ENCODE data around the gene AQR. TPM values are rescaled to one million over a fixed set of nuclear protein-coding genes. Genes with fewer than 3 reads are reported as not detected.

Gene AQR
- total and polyA plus RNA-seq, 2 of the 8 experiments (the other 6 are each of a cell fraction or from before 2014, with no cell fraction given) = 34.5 to 57.6 TPM

GRCh38 chr15:34855893-34856292 is 113.6 kb downstream of the AQR start:
- no peak overlapping the region for H2BK5ac ChIP-seq (ENCODE audit: low read depth, low read length)
- H3K23ac ChIP-seq (ENCODE audit: insufficient read length) = no peak overlapping the region
- FAIRE-seq = no peak
- H2BK120ac ChIP-seq (replicated peaks; ENCODE audit: low read depth, low read length) = no peak overlapping the region
- no peaks in the 10 kb centered on the region for H3K79me2 ChIP-seq (ENCODE audit: control insufficient read depth in 1 of 2, insufficient read depth in 2 of 2, low read length in 2 of 2)
- H3K56ac ChIP-seq (replicated peaks; ENCODE audit: insufficient read length, low read depth, low read length) = no peak overlapping the region
- H2BK15ac ChIP-seq (ENCODE audit: low read length) = no peak overlapping the region
- H3K79me1 ChIP-seq (ENCODE audit: low read depth, low read length) = no peaks in the 10 kb centered on the region
- H4K5ac ChIP-seq (ENCODE audit: insufficient read length, low read depth, low read length) = no peak overlapping the region
- H3K4me3 ChIP-seq (ENCODE audit: extremely low read depth in 1 of 4, insufficient read depth in 2 of 4, low read depth in 3 of 4, low read length in 4 of 4) = no peak overlapping the region
- ChIA-PET POLR2A (ENCODE audit: partially characterized antibody) (no interaction called here), CTCF (ENCODE audit: partially characterized antibody) (no interaction called here)
- H2BK12ac ChIP-seq (ENCODE audit: low read depth, low read length) = no peak overlapping the region
- no peak overlapping the region for H3K4ac ChIP-seq (replicated peaks; ENCODE audit: insufficient read length, low read depth, low read length)
- peaks cover 0 to 15% (median 7%) of the 10 kb centered on the region in 4 experiments; a peak in 4 of 8 replicates for H3K36me3 ChIP-seq (ENCODE audit: control insufficient read depth in 2 of 4, insufficient read depth in 4 of 4, low read length in 3 of 4)
- H3K9me3 ChIP-seq (ENCODE audit: insufficient read depth in 2 of 2, low read depth in 1 of 2, low read length in 1 of 2) = no peaks in the 10 kb centered on the region
- DNase-seq (ENCODE audit: low read depth in 1 of 2, low spot score in 2 of 2) = no peak
- H3K27ac ChIP-seq (ENCODE audit: low read depth, low read length) = no peak overlapping the region
- no peak overlapping the region for H4K8ac ChIP-seq (ENCODE audit: extremely low read depth, insufficient read depth, low read length)
- H4K20me1 ChIP-seq (replicated peaks in 1 of 2; ENCODE audit: control insufficient read depth in 1 of 2, insufficient read depth in 2 of 2, low read length in 2 of 2) = no peaks in the 10 kb centered on the region
- no peak overlapping the region for H2BK20ac ChIP-seq (ENCODE audit: low read length)
- H3K23me2 ChIP-seq (ENCODE audit: low read depth, low read length) = no peaks in the 10 kb centered on the region
- no peak overlapping the region for H3K4me2 ChIP-seq (ENCODE audit: insufficient read depth in 1 of 2, low read depth in 2 of 2, low read length in 2 of 2)
- no peak overlapping the region for H3K9ac ChIP-seq (replicated peaks in 1 of 4; ENCODE audit: extremely low read depth in 1 of 4, low read depth in 3 of 4, low read length in 3 of 4)
- no peak overlapping the region for H2AFZ ChIP-seq (ENCODE audit: low read length)
- no peaks in the 10 kb centered on the region for H3K27me3 ChIP-seq (replicated peaks in 1 of 4; ENCODE audit: control insufficient read depth in 3 of 4, extremely low read depth in 1 of 4, insufficient read depth in 3 of 4, low read length in 3 of 4)
- no peak overlapping the region for H3K14ac ChIP-seq (ENCODE audit: insufficient read length)
- H4K91ac ChIP-seq (replicated peaks; ENCODE audit: insufficient read length, low read length) = no peak overlapping the region
- no peak overlapping the region for H3K18ac ChIP-seq (ENCODE audit: extremely low read depth, low read length)
- no peak overlapping the region for H2AK5ac ChIP-seq (ENCODE audit: low read depth, low read length)
- H3K4me1 ChIP-seq (replicated peaks in 1 of 4; ENCODE audit: control insufficient read depth in 3 of 4, insufficient read depth in 4 of 4, low read length in 3 of 4) = no peaks in the 10 kb centered on the region
- no peak for TF ChIP-seq HDAC6 (IDR thresholded peaks at IDR 0.05; ENCODE audit: low read depth, low read length)
- no peak for TF ChIP-seq JUND (IDR thresholded peaks at IDR 0.05; ENCODE audit: low read length)
- no peak for TF ChIP-seq POLR2A (IDR thresholded peaks at IDR 0.05; ENCODE audit: control extremely low read depth in 1 of 2, low read depth in 2 of 2, low read length in 2 of 2)
- TF ChIP-seq RXRA (IDR thresholded peaks at IDR 0.05; ENCODE audit: insufficient read depth, low read depth, low read length) = no peak
- TF ChIP-seq SAP30 (IDR thresholded peaks at IDR 0.05; ENCODE audit: insufficient read depth, insufficient replicate concordance, low read length) = no peak
- no peak for TF ChIP-seq SP4 (IDR thresholded peaks at IDR 0.05; ENCODE audit: low read length)
- TF ChIP-seq NRF1 (IDR thresholded peaks at IDR 0.05; ENCODE audit: low read depth, low read length) = no peak
- TF ChIP-seq NANOG (IDR thresholded peaks at IDR 0.05; ENCODE audit: insufficient read depth, low read depth, low read length, poor library complexity, severe bottlenecking) = no peak
- TF ChIP-seq CTCF (IDR thresholded peaks at IDR 0.05; ENCODE audit: control extremely low read depth in 1 of 3, insufficient read depth in 1 of 3, low read depth in 1 of 3, low read length in 3 of 3) = no peak
- TF ChIP-seq CEBPB (IDR thresholded peaks at IDR 0.05; ENCODE audit: low read depth, low read length) = no peak
- TF ChIP-seq SIN3A (conservative IDR thresholded peaks at IDR 0.05 in 1 of 2, IDR thresholded peaks at IDR 0.05 in 1 of 2; ENCODE audit: low read depth in 1 of 2, low read length in 2 of 2) = no peak
- TF ChIP-seq EP300 (IDR thresholded peaks at IDR 0.05; ENCODE audit: borderline replicate concordance in 1 of 2, low read depth in 2 of 2, low read length in 2 of 2) = no peak
- no peak for TF ChIP-seq CBX5 (IDR thresholded peaks at IDR 0.05; ENCODE audit: low read depth, low read length)
